Glutamatergic neuron (in vitro differentiated cells): ENCODE data around the gene GPRC5D. TPM values are rescaled to one million over a fixed set of nuclear protein-coding genes. Genes with fewer than 3 reads are reported as not detected.
A peak's percentile ranks its signal among the peaks of the same experiment; 100 is the strongest.

ENCODE experiments used
- DNase-seq: peaks from one replicate; pipeline ENCODE4 v3.0.0; 2022
- H3K27ac Mint-ChIP-seq: one replicate; pipeline ENCODE4 v1.8.0; 2020; ENCODE audit warnings: mild to moderate bottlenecking, mixed read lengths, inconsistent platforms; ENCODE audit not compliant: unreplicated experiment
- H3K27me3 Mint-ChIP-seq: one replicate; pipeline ENCODE4 v1.8.0; 2020; ENCODE audit warnings: mild to moderate bottlenecking, moderate library complexity, mixed read lengths, inconsistent platforms; ENCODE audit not compliant: unreplicated experiment
- H3K36me3 Mint-ChIP-seq: one replicate; pipeline ENCODE4 v1.8.0; 2020; ENCODE audit warnings: mild to moderate bottlenecking, mixed read lengths, inconsistent platforms; ENCODE audit not compliant: unreplicated experiment
- H3K4me1 Mint-ChIP-seq: one replicate; pipeline ENCODE4 v1.8.0; 2020; ENCODE audit warnings: mild to moderate bottlenecking, low read depth, mixed read lengths, inconsistent platforms; ENCODE audit not compliant: unreplicated experiment
- H3K4me3 Mint-ChIP-seq: one replicate; pipeline ENCODE4 v1.8.0; 2020; ENCODE audit warnings: mild to moderate bottlenecking, mixed read lengths, inconsistent platforms; ENCODE audit not compliant: unreplicated experiment
- H3K9me3 Mint-ChIP-seq: one replicate; pipeline ENCODE4 v1.8.0; 2020; ENCODE audit warnings: mild to moderate bottlenecking, moderate library complexity, mixed read lengths, inconsistent platforms; ENCODE audit not compliant: unreplicated experiment
- CTCF ChIP-seq: fragments of 200-600 bp; sonication (generic); IDR thresholded peaks from one replicate; pipeline ENCODE4 v1.5.0; 2021; ENCODE audit not compliant: partially characterized antibody, unreplicated experiment
- total RNA-seq: library from RNA; stranded (reverse); fragmentation: NEBNext Ultra II Directional; extraction: Animal tissue kit (Norgen Biotek cat#: 25700); gene quantifications from one replicate; pipeline ENCODE4 v1.2.1, GENCODE V29; 2021; ENCODE audit not compliant: unreplicated experiment

The GPRC5D gene
- total RNA-seq, 1 donor from 2014 or later: not detected

- H3K36me3 Mint-ChIP-seq: no peaks in the 10 kb centered on the region
- H3K9me3 Mint-ChIP-seq: no peaks in the 10 kb centered on the region
- H3K27me3 Mint-ChIP-seq: peaks cover 2% of the 10 kb centered on the region
- H3K4me3 Mint-ChIP-seq: no peak overlapping the region
- no peak for DNase-seq
- no peaks in the 10 kb centered on the region for H3K4me1 Mint-ChIP-seq
- no peak overlapping the region for H3K27ac Mint-ChIP-seq
- no peak for TF ChIP-seq CTCF
These were observed 34.9 kb upstream of the GPRC5D start for GRCh38 chr12:12986775-12987331.

- H3K4me3 Mint-ChIP-seq: no peak overlapping the region
- no peaks in the 10 kb centered on the region for H3K4me1 Mint-ChIP-seq
- peak; percentile 47 for DNase-seq
- H3K36me3 Mint-ChIP-seq: no peaks in the 10 kb centered on the region
- no peaks in the 10 kb centered on the region for H3K9me3 Mint-ChIP-seq
- H3K27ac Mint-ChIP-seq: no peak overlapping the region
- H3K27me3 Mint-ChIP-seq: peaks cover 2% of the 10 kb centered on the region
- peak; percentile 54 for TF ChIP-seq CTCF
These were observed 33.9 kb upstream of the GPRC5D start for GRCh38 chr12:12985817-12986408.

- H3K4me1 Mint-ChIP-seq: no peaks in the 10 kb centered on the region
- H3K36me3 Mint-ChIP-seq: no peaks in the 10 kb centered on the region
- H3K9me3 Mint-ChIP-seq: no peaks in the 10 kb centered on the region
- no peak overlapping the region for H3K4me3 Mint-ChIP-seq
- no peak overlapping the region for H3K27ac Mint-ChIP-seq
- no peak for TF ChIP-seq CTCF
- no peak for DNase-seq
- H3K27me3 Mint-ChIP-seq: peaks cover 2% of the 10 kb centered on the region
These were observed 32.2 kb upstream of the GPRC5D start for GRCh38 chr12:12984149-12984548.

GRCh38 chr12:12983420-12984035 lies 31.6 kb upstream of the GPRC5D start:
- DNase-seq: no peak
- no peak overlapping the region for H3K4me3 Mint-ChIP-seq
- no peaks in the 10 kb centered on the region for H3K9me3 Mint-ChIP-seq
- no peaks in the 10 kb centered on the region for H3K36me3 Mint-ChIP-seq
- no peak overlapping the region for H3K27ac Mint-ChIP-seq
- TF ChIP-seq CTCF: peak; percentile 35
- no peaks in the 10 kb centered on the region for H3K4me1 Mint-ChIP-seq
- peaks cover 2% of the 10 kb centered on the region for H3K27me3 Mint-ChIP-seq

GRCh38 chr12:12982331-12982730 lies 30.4 kb upstream of the GPRC5D start:
- Mint-ChIP-seq H3K9me3 (no peaks in the 10 kb centered on the region), H3K27me3 (peaks cover 2% of the 10 kb centered on the region), H3K27ac (no peak overlapping the region)

More at GRCh38 chr12:12982331-12982730, 30.4 kb upstream of the GPRC5D start:
- Mint-ChIP-seq H3K4me3 (no peak overlapping the region), H3K4me1 (no peaks in the 10 kb centered on the region), H3K36me3 (no peaks in the 10 kb centered on the region)
- no peak for DNase-seq
- TF ChIP-seq CTCF: no peak
